ENCODE measurements around the gene EIF4H. TPM values are rescaled to one million over a fixed set of nuclear protein-coding genes. Genes with fewer than 3 reads are reported as not detected.

The EIF4H gene
- total RNA-seq, 1 experiment from 2014 or later = 384 TPM

DNA sequence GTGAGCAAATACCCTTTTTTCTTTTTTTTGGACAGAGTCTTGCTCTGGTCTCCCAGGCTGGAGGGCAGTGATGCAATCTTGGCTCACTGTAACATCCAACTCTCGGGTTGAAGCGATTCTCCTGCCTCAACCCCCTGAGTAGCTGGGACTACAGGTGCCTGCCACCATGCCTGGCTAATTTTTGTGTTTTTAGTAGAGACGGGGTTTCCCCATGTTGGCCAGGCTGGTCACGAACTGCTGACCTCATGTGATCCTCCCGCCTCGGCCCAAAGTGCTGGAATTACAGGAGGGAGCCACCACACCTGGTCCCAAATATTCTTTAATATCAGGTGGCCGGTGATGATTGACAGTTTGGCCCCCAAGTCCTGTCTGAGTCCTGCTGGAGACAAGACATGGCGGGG, 42.2 kb downstream of the EIF4H start:
- Histone ChIP-seq H3K9me3 (ENCODE audit: control insufficient read depth in 1 of 2, insufficient read depth in 1 of 2, low read depth in 1 of 2, low read length in 2 of 2) (no peaks in the 10 kb centered on the region), H3K4me1 (ENCODE audit: control insufficient read depth in 1 of 2, insufficient read depth in 2 of 2, low read length in 2 of 2) (peaks cover 4 to 17% of the 10 kb centered on the region in 2 experiments), H3K27ac (ENCODE audit: low read depth, low read length) (no peak overlapping the region), H3K36me3 (ENCODE audit: control insufficient read depth in 1 of 2, insufficient read depth in 2 of 2, low read length in 2 of 2) (no peaks in the 10 kb centered on the region), H3K9me2 (ENCODE audit: insufficient read depth) (no peaks in the 10 kb centered on the region), H3K9ac (ENCODE audit: low read length) (no peak overlapping the region), H3K4me2 (ENCODE audit: low read length) (no peak overlapping the region), H3K4me3 (replicated peaks in 1 of 2; ENCODE audit: low read depth in 1 of 2, low read length in 2 of 2) (no peak overlapping the region), H2AFZ (ENCODE audit: low read depth, low read length, poor library complexity, severe bottlenecking) (no peak overlapping the region), H4K20me1 (ENCODE audit: insufficient read depth) (no peaks in the 10 kb centered on the region), H3K79me2 (ENCODE audit: insufficient read depth, low read length) (no peaks in the 10 kb centered on the region), H3K27me3 (ENCODE audit: insufficient read depth, low read length) (no peaks in the 10 kb centered on the region)
- RAD21 ChIA-PET (ENCODE audit: low non-redundant PET in 1 of 2, low total read pairs in 2 of 2, uncharacterized antibody in 2 of 2, unreplicated experiment in 2 of 2) = interaction anchor here in 1 of 2 experiments (0.6 kb wide), 1 partner anchor 204 kb away, joined by 3 read pairs; no protein-coding TSS in a partner anchor
- ATAC-seq (no peak), DNase-seq (ENCODE audit: low read depth, low spot score) (no peak)
- no TSS peak for BruUV-seq (replicated peaks)
- CTCF ChIA-PET = interaction anchor here (2.1 kb wide), 1 partner anchor 10 kb away, joined by 8 read pairs; no protein-coding TSS in a partner anchor
- POLR2A ChIA-PET = no interaction called here
- intact Hi-C loops (cut with micrococcal nuclease) = no loop called here
- TF ChIP-seq, protein P1, sequence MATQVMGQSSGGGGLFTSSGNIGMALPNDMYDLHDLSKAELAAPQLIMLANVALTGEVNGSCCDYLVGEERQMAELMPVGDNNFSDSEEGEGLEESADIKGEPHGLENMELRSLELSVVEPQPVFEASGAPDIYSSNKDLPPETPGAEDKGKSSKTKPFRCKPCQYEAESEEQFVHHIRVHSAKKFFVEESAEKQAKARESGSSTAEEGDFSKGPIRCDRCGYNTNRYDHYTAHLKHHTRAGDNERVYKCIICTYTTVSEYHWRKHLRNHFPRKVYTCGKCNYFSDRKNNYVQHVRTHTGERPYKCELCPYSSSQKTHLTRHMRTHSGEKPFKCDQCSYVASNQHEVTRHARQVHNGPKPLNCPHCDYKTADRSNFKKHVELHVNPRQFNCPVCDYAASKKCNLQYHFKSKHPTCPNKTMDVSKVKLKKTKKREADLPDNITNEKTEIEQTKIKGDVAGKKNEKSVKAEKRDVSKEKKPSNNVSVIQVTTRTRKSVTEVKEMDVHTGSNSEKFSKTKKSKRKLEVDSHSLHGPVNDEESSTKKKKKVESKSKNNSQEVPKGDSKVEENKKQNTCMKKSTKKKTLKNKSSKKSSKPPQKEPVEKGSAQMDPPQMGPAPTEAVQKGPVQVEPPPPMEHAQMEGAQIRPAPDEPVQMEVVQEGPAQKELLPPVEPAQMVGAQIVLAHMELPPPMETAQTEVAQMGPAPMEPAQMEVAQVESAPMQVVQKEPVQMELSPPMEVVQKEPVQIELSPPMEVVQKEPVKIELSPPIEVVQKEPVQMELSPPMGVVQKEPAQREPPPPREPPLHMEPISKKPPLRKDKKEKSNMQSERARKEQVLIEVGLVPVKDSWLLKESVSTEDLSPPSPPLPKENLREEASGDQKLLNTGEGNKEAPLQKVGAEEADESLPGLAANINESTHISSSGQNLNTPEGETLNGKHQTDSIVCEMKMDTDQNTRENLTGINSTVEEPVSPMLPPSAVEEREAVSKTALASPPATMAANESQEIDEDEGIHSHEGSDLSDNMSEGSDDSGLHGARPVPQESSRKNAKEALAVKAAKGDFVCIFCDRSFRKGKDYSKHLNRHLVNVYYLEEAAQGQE (IDR thresholded peaks at IDR 0.05; ENCODE audit: low read depth) = no peak
- TF ChIP-seq JUND (IDR thresholded peaks at IDR 0.05) (no peak), FOSL1 (IDR thresholded peaks at IDR 0.05; ENCODE audit: low read depth) (no peak), EGR1 (IDR thresholded peaks at IDR 0.05; ENCODE audit: low read depth) (no peak), ELF1 (IDR thresholded peaks at IDR 0.05; ENCODE audit: borderline replicate concordance, low read depth) (no peak), CBX3 (IDR thresholded peaks at IDR 0.05; ENCODE audit: low read depth) (no peak), TCF7L2 (IDR thresholded peaks at IDR 0.05; ENCODE audit: borderline replicate concordance, extremely low read depth, insufficient read depth, insufficient read length) (no peak), POLR2AphosphoS5 (IDR thresholded peaks at IDR 0.05; ENCODE audit: low read depth, low read length) (no peak), POLR2A (IDR thresholded peaks at IDR 0.05; ENCODE audit: borderline replicate concordance, extremely low read depth, insufficient read depth, insufficient read length) (no peak), ZNF274 (IDR thresholded peaks at IDR 0.05; ENCODE audit: low read depth, low read length) (no peak), SRF (IDR thresholded peaks at IDR 0.05; ENCODE audit: low read depth) (no peak), EZH2phosphoT487 (IDR thresholded peaks at IDR 0.05; ENCODE audit: borderline replicate concordance) (no peak), CEBPB (IDR thresholded peaks at IDR 0.05; ENCODE audit: low read depth) (no peak), EZH2 (IDR thresholded peaks at IDR 0.05) (no peak), SP1 (IDR thresholded peaks at IDR 0.05; ENCODE audit: low read depth) (no peak), ZFX (IDR thresholded peaks at IDR 0.05) (no peak), SIN3A (IDR thresholded peaks at IDR 0.05; ENCODE audit: low read depth) (no peak)
- TF ChIP-seq, protein P2, sequence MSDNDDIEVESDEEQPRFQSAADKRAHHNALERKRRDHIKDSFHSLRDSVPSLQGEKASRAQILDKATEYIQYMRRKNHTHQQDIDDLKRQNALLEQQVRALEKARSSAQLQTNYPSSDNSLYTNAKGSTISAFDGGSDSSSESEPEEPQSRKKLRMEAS (IDR thresholded peaks at IDR 0.05) = no peak
- TF ChIP-seq, protein P3, sequence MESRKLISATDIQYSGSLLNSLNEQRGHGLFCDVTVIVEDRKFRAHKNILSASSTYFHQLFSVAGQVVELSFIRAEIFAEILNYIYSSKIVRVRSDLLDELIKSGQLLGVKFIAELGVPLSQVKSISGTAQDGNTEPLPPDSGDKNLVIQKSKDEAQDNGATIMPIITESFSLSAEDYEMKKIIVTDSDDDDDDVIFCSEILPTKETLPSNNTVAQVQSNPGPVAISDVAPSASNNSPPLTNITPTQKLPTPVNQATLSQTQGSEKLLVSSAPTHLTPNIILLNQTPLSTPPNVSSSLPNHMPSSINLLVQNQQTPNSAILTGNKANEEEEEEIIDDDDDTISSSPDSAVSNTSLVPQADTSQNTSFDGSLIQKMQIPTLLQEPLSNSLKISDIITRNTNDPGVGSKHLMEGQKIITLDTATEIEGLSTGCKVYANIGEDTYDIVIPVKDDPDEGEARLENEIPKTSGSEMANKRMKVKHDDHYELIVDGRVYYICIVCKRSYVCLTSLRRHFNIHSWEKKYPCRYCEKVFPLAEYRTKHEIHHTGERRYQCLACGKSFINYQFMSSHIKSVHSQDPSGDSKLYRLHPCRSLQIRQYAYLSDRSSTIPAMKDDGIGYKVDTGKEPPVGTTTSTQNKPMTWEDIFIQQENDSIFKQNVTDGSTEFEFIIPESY (IDR thresholded peaks at IDR 0.05; ENCODE audit: extremely low read depth, insufficient replicate concordance, low read length) = no peak
- TF ChIP-seq, protein P4, sequence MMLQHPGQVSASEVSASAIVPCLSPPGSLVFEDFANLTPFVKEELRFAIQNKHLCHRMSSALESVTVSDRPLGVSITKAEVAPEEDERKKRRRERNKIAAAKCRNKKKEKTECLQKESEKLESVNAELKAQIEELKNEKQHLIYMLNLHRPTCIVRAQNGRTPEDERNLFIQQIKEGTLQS (IDR thresholded peaks at IDR 0.05) = no peak

Measured in HCT116 (cell line).